A549 (cell line): ENCODE results near the gene GSS. TPM values are rescaled to one million over a fixed set of nuclear protein-coding genes. Genes with fewer than 3 reads are reported as not detected.
"Not testable (repeated sequence)": the region's sequence is repeated elsewhere in the genome, so short reads cannot be mapped to it uniquely, and the experiment has no call there.

Experiments used
- ATAC-seq, 2 experiments: fragments of 200-7000 bp in 1 of 2; fragments of >200 bp in 1 of 2; cut with Nextera tagmentation in 1 of 2; cut with Tn5 transposase in 1 of 2; 3 replicates each; pipeline versions ENCODE4 v1.8.0 to v1.9.1; 2018 to 2020; ENCODE audit warnings: mild to moderate bottlenecking in 1 of 2, moderate library complexity in 1 of 2
- CTCF ChIA-PET: fragments of 300-600 bp; sonication (Branson Sonifier 250); formaldehyde crosslinking; extraction: SDS; loops from one replicate; lab custom pipeline; 2021; ENCODE audit warnings: antibody characterized with exemption, inconsistent platforms; lab: Yijun Ruan, JAX
- POLR2A ChIA-PET: fragments of 350-600 bp; formaldehyde crosslinking; extraction: SDS; loops from one replicate; lab custom pipeline; 2021; ENCODE audit warnings: antibody characterized with exemption, inconsistent platforms; lab: Yijun Ruan, JAX
- DNase-seq, 2 experiments: peaks; one replicate each; pipeline versions ENCODE4 v3.0.0 to v3.0.0-alpha.2; 2011 to 2016; ENCODE audit warnings: low read depth in 1 of 2, low spot score in 1 of 2
- FAIRE-seq: peaks from 2 replicates; lab custom pipeline; 2011; peaks lifted over from hg19 to GRCh38; lab: Jason Lieb, UNC
- H3K27ac ChIP-seq, 2 experiments: fragments of >200 bp; sonication (Bioruptor Twin); formaldehyde crosslinking; 3 replicates each; pipeline ENCODE4 v1.5.1; 2016 to 2017
- H3K4me1 ChIP-seq: fragments of >200 bp; sonication (Bioruptor Twin); formaldehyde crosslinking; 3 replicates; pipeline ENCODE4 v1.6.1; 2016
- H3K4me2 ChIP-seq: fragments of >200 bp; sonication (Bioruptor Twin); formaldehyde crosslinking; 3 replicates; pipeline ENCODE4 v1.6.1; 2016
- H3K4me3 ChIP-seq: fragments of >200 bp; sonication (Bioruptor Twin); formaldehyde crosslinking; 3 replicates; pipeline ENCODE4 v1.5.1; 2016
- H3K9me3 ChIP-seq: fragments of >200 bp; sonication (Bioruptor Twin); formaldehyde crosslinking; 3 replicates; pipeline ENCODE4 v1.6.1; 2016
- BCL3 ChIP-seq: fragments of >200 bp; sonication (Bioruptor Twin); formaldehyde crosslinking; IDR thresholded peaks from 3 replicates; pipeline ENCODE4 v1.6.1; 2016
- CHD2 ChIP-seq: fragments of 150-350 bp; IDR thresholded peaks from 2 replicates; pipeline ENCODE4 v1.6.1; 2014; ENCODE audit warnings: low read length; ENCODE audit not compliant: partially characterized antibody
- HES2 ChIP-seq: fragments of >200 bp; sonication (Bioruptor Twin); formaldehyde crosslinking; IDR thresholded peaks from 2 replicates; pipeline ENCODE4 v1.6.1; 2016
- PBX3 ChIP-seq: IDR thresholded peaks from 2 replicates; pipeline ENCODE4 v1.6.1; 2012
- RARB ChIP-seq: fragments of 250-450 bp; sonication (Bioruptor Pico); IDR thresholded peaks from 2 replicates; pipeline ENCODE4 v1.8.0; 2021; ENCODE audit warnings: mild to moderate bottlenecking, moderate library complexity
- REST ChIP-seq: fragments of 200-600 bp; sonication (generic); IDR thresholded peaks from 2 replicates; pipeline ENCODE4 v1.6.1; 2016; ENCODE audit warnings: antibody characterized with exemption, mild to moderate bottlenecking, moderate library complexity
- RNF2 ChIP-seq: fragments of 200-600 bp; sonication (generic); IDR thresholded peaks from 2 replicates; pipeline ENCODE4 v1.6.1; 2016; ENCODE audit warnings: low read depth, mild to moderate bottlenecking, antibody characterized with exemption, moderate library complexity, borderline replicate concordance
- TP53 ChIP-seq: fragments of 250-450 bp; sonication (Bioruptor Pico); IDR thresholded peaks from 2 replicates; pipeline ENCODE4 v1.5.0; 2021; ENCODE audit warnings: mild to moderate bottlenecking, moderate library complexity
- WGBS: methylation state at CpG from one replicate; pipeline ENCODE4 v1.1.6; 2017; ENCODE audit errors: missing lambda C conversion rate; 5-methylcytosine and 5-hydroxymethylcytosine counted together
- polyA plus RNA-seq, 4 experiments: library from polyadenylated mRNA; depleted of rRNA in 3 of 4; stranded (reverse); fragments of >200 nt; fragmentation: RNase III in 1 of 4; extraction: RNeasy Plus Mini Kit Qiagen cat#74134 plus additional on column Dnase treatment in 1 of 4; gene quantifications; 2 replicates in 3 of 4; 3 replicates in 1 of 4; pipeline ENCODE4 v1.2.3, GENCODE V29; 2011 to 2017
- small RNA-seq, 6 experiments: library from RNA; depleted of rRNA; stranded (forward); fragments of <200 nt; gene quantifications; one replicate each; pipeline ENCODE3, GENCODE V24; 2012

The GSS gene
- polyA plus RNA-seq, 2 of the 4 experiments (the other 2 are of a cell fraction) = 57.1 to 92.4 TPM

- no peak for TF ChIP-seq REST
- no peak for TF ChIP-seq RARB (CRISPR knock-in tag)
- TF ChIP-seq TP53 (CRISPR knock-in tag) = no peak
- no peak for TF ChIP-seq CHD2
- no peak for TF ChIP-seq BCL3
- TF ChIP-seq PBX3 = no peak
- TF ChIP-seq RNF2 = no peak
Observed at GRCh38 chr20:34881689-34882088, 73.9 kb downstream of the GSS start (continued).

GRCh38 chr20:34880971-34881370 lies 74.6 kb downstream of the GSS start:
- not testable (repeated sequence) for ATAC-seq, H3K9me3 ChIP-seq, H3K4me2 ChIP-seq, H3K4me1 ChIP-seq, DNase-seq, H3K4me3 ChIP-seq, H3K27ac ChIP-seq, FAIRE-seq
- WGBS = 79% methylated on average over 7 of the region's 7 CpGs
- ChIA-PET CTCF (interaction anchor here (0.5 to 1.9 kb wide), 6 partner anchors 14 to 75 kb away, joined by 3 to 9 read pairs (median 3); partner anchors contain the start of genes GSS and MYH7B), POLR2A (interaction anchor here (0.7 kb wide), 1 partner anchor 10 kb away, joined by 6 read pairs; no protein-coding TSS in a partner anchor)

GRCh38 chr20:34880215-34880850 lies 75.3 kb downstream of the GSS start:
- Histone ChIP-seq H3K9me3 (no peaks in the 10 kb centered on the region), H3K4me3 (no peak overlapping the region), H3K27ac (no peak overlapping the region), H3K4me2 (peak overlapping the region; percentile 7; the same call in 1 of the 3 replicates), H3K4me1 (peaks cover 13% of the 10 kb centered on the region)
- CTCF ChIA-PET = interaction anchor here (0.5 to 1.9 kb wide), 5 partner anchors 15 to 75 kb away, joined by 3 to 9 read pairs (median 3); partner anchors contain the start of genes GSS and MYH7B
- TF ChIP-seq PBX3 (no peak), HES2 (no peak)
- no peak for ATAC-seq
- DNase-seq = no peak
- POLR2A ChIA-PET = interaction anchor here (0.7 kb wide), 1 partner anchor 10 kb away, joined by 6 read pairs; no protein-coding TSS in a partner anchor
- FAIRE-seq = no peak
- WGBS = 91% methylated on average over 5 of the region's 6 CpGs

Small RNA genes lying within 50 kb of the gene (small RNA-seq; reads per million reads assigned to genes)
- 0.04 to 29.5 (median 10.2) reads per million in 6 experiments for gene MIR499A

Other genes with a start within 250 kb of the GSS start
- gene NCOA6, start 130.2 kb downstream of the GSS start, polyA plus RNA-seq (2011; rRNA removed) = 18.0 and 22.7 TPM in 2 replicates
- gene NCOA6, start 130.2 kb downstream of the GSS start, polyA plus RNA-seq (2017; fragmentation: RNase III; extraction: RNeasy Plus Mini Kit Qiagen cat#74134 plus additional on column Dnase treatment) = 14.1 to 15.8 TPM (median 15.3 TPM) in 3 replicates
- 3.5 and 4.2 TPM in 2 replicates for gene GGT7, start 83.0 kb downstream of the GSS start, polyA plus RNA-seq (2011; rRNA removed)
- 8.6 to 10.6 TPM (median 9.1 TPM) in 3 replicates for gene GGT7, start 83.0 kb downstream of the GSS start, polyA plus RNA-seq (2017; fragmentation: RNase III; extraction: RNeasy Plus Mini Kit Qiagen cat#74134 plus additional on column Dnase treatment)
- 21.4 and 22.1 TPM in 2 replicates for gene ACSS2, start 79.2 kb downstream of the GSS start, polyA plus RNA-seq (2011; rRNA removed)
- gene ACSS2, start 79.2 kb downstream of the GSS start, polyA plus RNA-seq (2017; fragmentation: RNase III; extraction: RNeasy Plus Mini Kit Qiagen cat#74134 plus additional on column Dnase treatment) = 19.1 to 24.1 TPM (median 19.8 TPM) in 3 replicates
- 0.03 and 0.04 TPM in 2 replicates for gene MYH7B, start 62 bp upstream of the GSS start, polyA plus RNA-seq (2011; rRNA removed)
- gene MYH7B, start 62 bp upstream of the GSS start, polyA plus RNA-seq (2017; fragmentation: RNase III; extraction: RNeasy Plus Mini Kit Qiagen cat#74134 plus additional on column Dnase treatment) = 0.09 to 0.23 TPM (median 0.12 TPM) in 3 replicates
- gene TRPC4AP, start 137.0 kb upstream of the GSS start, polyA plus RNA-seq (2011; rRNA removed) = 55.3 and 64.6 TPM in 2 replicates
- 49.5 to 51.4 TPM (median 50.7 TPM) in 3 replicates for gene TRPC4AP, start 137.0 kb upstream of the GSS start, polyA plus RNA-seq (2017; fragmentation: RNase III; extraction: RNeasy Plus Mini Kit Qiagen cat#74134 plus additional on column Dnase treatment)
- 41.2 and 41.6 TPM in 2 replicates for gene EDEM2, start 191.5 kb upstream of the GSS start, polyA plus RNA-seq (2011; rRNA removed)
- gene EDEM2, start 191.5 kb upstream of the GSS start, polyA plus RNA-seq (2017; fragmentation: RNase III; extraction: RNeasy Plus Mini Kit Qiagen cat#74134 plus additional on column Dnase treatment) = 48.9 to 52.0 TPM (median 51.2 TPM) in 3 replicates
- 123 and 127 TPM in 2 replicates for gene PROCR, start 216.3 kb upstream of the GSS start, polyA plus RNA-seq (2011; rRNA removed)
- 132 to 149 TPM (median 134 TPM) in 3 replicates for gene PROCR, start 216.3 kb upstream of the GSS start, polyA plus RNA-seq (2017; fragmentation: RNase III; extraction: RNeasy Plus Mini Kit Qiagen cat#74134 plus additional on column Dnase treatment)